ENCODE data around the gene MSMB.
A peak's percentile ranks its signal among the peaks of the same experiment; 100 is the strongest.

The MSMB gene

GRCh38 chr10:46016811-46017210, 29.3 kb downstream of the MSMB start:
- Histone ChIP-seq H3K27me3 (ENCODE audit: insufficient read depth, low read length) (no peaks in the 10 kb centered on the region), H2AFZ (ENCODE audit: insufficient read depth, low read length, poor library complexity) (no peak overlapping the region), H4K12ac (ENCODE audit: low read depth, low read length) (no peak overlapping the region), H3K79me2 (ENCODE audit: control insufficient read depth, insufficient read depth, low read length, poor library complexity) (peaks cover 7% of the 10 kb centered on the region), H3K4ac (ENCODE audit: low read depth, low read length) (no peak overlapping the region), H3K9ac (ENCODE audit: low read length) (no peak overlapping the region), H3K79me1 (ENCODE audit: low read length) (no peaks in the 10 kb centered on the region), H3K4me2 (ENCODE audit: low read length) (no peak overlapping the region), H3K36me3 (ENCODE audit: control insufficient read depth in 1 of 2, insufficient read depth in 2 of 2, low read length in 2 of 2) (peaks cover 15 to 26% of the 10 kb centered on the region in 2 experiments), H3K4me1 (ENCODE audit: control insufficient read depth in 1 of 2, insufficient read depth in 2 of 2, low read length in 2 of 2) (peaks cover 0 to 3% of the 10 kb centered on the region in 2 experiments), H2BK5ac (ENCODE audit: low read depth, low read length, poor library complexity) (no peak overlapping the region), H3K18ac (ENCODE audit: low read length) (no peak overlapping the region), H2BK120ac (ENCODE audit: insufficient read depth, low read length, poor library complexity) (no peak overlapping the region), H2BK12ac (ENCODE audit: low read length) (no peak overlapping the region), H2AK5ac (ENCODE audit: low read length) (no peak overlapping the region), H3K14ac (ENCODE audit: low read length) (no peak overlapping the region), H4K91ac (ENCODE audit: low read depth, low read length) (no peak overlapping the region), H3K4me3 (ENCODE audit: low read depth, low read length) (no peak overlapping the region), H4K8ac (ENCODE audit: low read depth, low read length) (no peak overlapping the region), H3K27ac (ENCODE audit: low read depth, low read length) (no peak overlapping the region), H3K9me3 (ENCODE audit: insufficient read depth, low read depth, low read length) (no peaks in the 10 kb centered on the region), H3K23ac (ENCODE audit: low read length) (no peak overlapping the region)
- no CpG with 5 or more reads among the region's 1 CpG for WGBS (ENCODE audit: extremely low coverage, insufficient coverage, insufficient read length)
- no peak for DNase-seq

GRCh38 chr10:46016190-46016589, 29.9 kb downstream of the MSMB start:
- H3K27ac ChIP-seq (ENCODE audit: low read depth, low read length), result no peak overlapping the region
- H2AFZ ChIP-seq (ENCODE audit: insufficient read depth, low read length, poor library complexity), result no peak overlapping the region
- no peak overlapping the region for H2BK12ac ChIP-seq (ENCODE audit: low read length)
- H3K4me3 ChIP-seq (ENCODE audit: low read depth, low read length), result no peak overlapping the region
- no peak overlapping the region for H3K4me2 ChIP-seq (ENCODE audit: low read length)
- no peak overlapping the region for H2AK5ac ChIP-seq (ENCODE audit: low read length)
- no peak overlapping the region for H2BK120ac ChIP-seq (ENCODE audit: insufficient read depth, low read length, poor library complexity)
- no CpG with 5 or more reads among the region's 5 CpGs for WGBS (ENCODE audit: extremely low coverage, insufficient coverage, insufficient read length)
- DNase-seq, result no peak
- no peak overlapping the region for H4K8ac ChIP-seq (ENCODE audit: low read depth, low read length)
- no peak overlapping the region for H3K4ac ChIP-seq (ENCODE audit: low read depth, low read length)
- no peak overlapping the region for H4K12ac ChIP-seq (ENCODE audit: low read depth, low read length)
- peaks cover 20 to 31% of the 10 kb centered on the region in 2 experiments for H3K36me3 ChIP-seq (ENCODE audit: control insufficient read depth in 1 of 2, insufficient read depth in 2 of 2, low read length in 2 of 2)
- H3K14ac ChIP-seq (ENCODE audit: low read length), result no peak overlapping the region
- H3K9me3 ChIP-seq (ENCODE audit: insufficient read depth, low read depth, low read length), result no peaks in the 10 kb centered on the region
- H3K79me1 ChIP-seq (ENCODE audit: low read length), result no peaks in the 10 kb centered on the region
- H3K4me1 ChIP-seq (ENCODE audit: control insufficient read depth in 1 of 2, insufficient read depth in 2 of 2, low read length in 2 of 2), result peaks cover 0 to 3% of the 10 kb centered on the region in 2 experiments
- H3K9ac ChIP-seq (ENCODE audit: low read length), result no peak overlapping the region
- H2BK5ac ChIP-seq (ENCODE audit: low read depth, low read length, poor library complexity), result no peak overlapping the region
- no peak overlapping the region for H3K18ac ChIP-seq (ENCODE audit: low read length)
- no peak overlapping the region for H3K23ac ChIP-seq (ENCODE audit: low read length)
- no peaks in the 10 kb centered on the region for H3K27me3 ChIP-seq (ENCODE audit: insufficient read depth, low read length)
- peaks cover 7% of the 10 kb centered on the region for H3K79me2 ChIP-seq (ENCODE audit: control insufficient read depth, insufficient read depth, low read length, poor library complexity)
- no peak overlapping the region for H4K91ac ChIP-seq (ENCODE audit: low read depth, low read length)

GRCh38 chr10:46014683-46015405, 31.2 kb downstream of the MSMB start:
- H2AFZ ChIP-seq (ENCODE audit: insufficient read depth, low read length, poor library complexity), result no peak overlapping the region
- H2BK5ac ChIP-seq (ENCODE audit: low read depth, low read length, poor library complexity), result peak overlapping the region; percentile 21
- H3K79me1 ChIP-seq (ENCODE audit: low read length), result no peaks in the 10 kb centered on the region
- H3K9ac ChIP-seq (ENCODE audit: low read length), result no peak overlapping the region
- no peak overlapping the region for H3K4me2 ChIP-seq (ENCODE audit: low read length)
- H4K12ac ChIP-seq (ENCODE audit: low read depth, low read length), result no peak overlapping the region
- H3K14ac ChIP-seq (ENCODE audit: low read length), result no peak overlapping the region
- H2AK5ac ChIP-seq (ENCODE audit: low read length), result no peak overlapping the region
- peaks cover 6% of the 10 kb centered on the region for H3K79me2 ChIP-seq (ENCODE audit: control insufficient read depth, insufficient read depth, low read length, poor library complexity)
- no peak overlapping the region for H2BK12ac ChIP-seq (ENCODE audit: low read length)
- H3K36me3 ChIP-seq (ENCODE audit: control insufficient read depth in 1 of 2, insufficient read depth in 2 of 2, low read length in 2 of 2), result peaks cover 27 to 42% of the 10 kb centered on the region in 2 experiments
- no peak overlapping the region for H3K18ac ChIP-seq (ENCODE audit: low read length)
- peaks cover 1% of the 10 kb centered on the region for H3K9me3 ChIP-seq (ENCODE audit: insufficient read depth, low read depth, low read length)
- H4K91ac ChIP-seq (ENCODE audit: low read depth, low read length), result no peak overlapping the region
- no peak overlapping the region for H2BK120ac ChIP-seq (ENCODE audit: insufficient read depth, low read length, poor library complexity)
- H3K4ac ChIP-seq (ENCODE audit: low read depth, low read length), result peak overlapping the region; percentile 27
- peak in 1 of 2 donors; percentile 35 for DNase-seq
- H3K4me1 ChIP-seq (ENCODE audit: control insufficient read depth in 1 of 2, insufficient read depth in 2 of 2, low read length in 2 of 2), result peaks cover 0 to 3% of the 10 kb centered on the region in 2 experiments
- H3K27ac ChIP-seq (ENCODE audit: low read depth, low read length), result no peak overlapping the region
- WGBS (ENCODE audit: extremely low coverage, insufficient coverage, insufficient read length), result no CpG with 5 or more reads among the region's 5 CpGs
- H3K27me3 ChIP-seq (ENCODE audit: insufficient read depth, low read length), result no peaks in the 10 kb centered on the region
- H3K23ac ChIP-seq (ENCODE audit: low read length), result no peak overlapping the region
- H3K4me3 ChIP-seq (ENCODE audit: low read depth, low read length), result no peak overlapping the region
- no peak overlapping the region for H4K8ac ChIP-seq (ENCODE audit: low read depth, low read length)

GRCh38 chr10:46014206-46014605, 31.9 kb downstream of the MSMB start:
- H3K14ac ChIP-seq (ENCODE audit: low read length), result no peak overlapping the region
- H3K9ac ChIP-seq (ENCODE audit: low read length), result no peak overlapping the region
- H2BK12ac ChIP-seq (ENCODE audit: low read length), result no peak overlapping the region
- no peak overlapping the region for H2BK5ac ChIP-seq (ENCODE audit: low read depth, low read length, poor library complexity)
- H4K91ac ChIP-seq (ENCODE audit: low read depth, low read length), result no peak overlapping the region
- H3K79me2 ChIP-seq (ENCODE audit: control insufficient read depth, insufficient read depth, low read length, poor library complexity), result peaks cover 4% of the 10 kb centered on the region
- DNase-seq, result no peak
- no peak overlapping the region for H3K4me2 ChIP-seq (ENCODE audit: low read length)
- H3K79me1 ChIP-seq (ENCODE audit: low read length), result no peaks in the 10 kb centered on the region
- H3K4me3 ChIP-seq (ENCODE audit: low read depth, low read length), result no peak overlapping the region
- no peak overlapping the region for H3K18ac ChIP-seq (ENCODE audit: low read length)
- no peak overlapping the region for H4K8ac ChIP-seq (ENCODE audit: low read depth, low read length)
- H3K4me1 ChIP-seq (ENCODE audit: control insufficient read depth in 1 of 2, insufficient read depth in 2 of 2, low read length in 2 of 2), result peaks cover 0 to 3% of the 10 kb centered on the region in 2 experiments
- H2AFZ ChIP-seq (ENCODE audit: insufficient read depth, low read length, poor library complexity), result no peak overlapping the region
- no CpG with 5 or more reads among the region's 5 CpGs for WGBS (ENCODE audit: extremely low coverage, insufficient coverage, insufficient read length)
- peaks cover 2% of the 10 kb centered on the region for H3K9me3 ChIP-seq (ENCODE audit: insufficient read depth, low read depth, low read length)
- no peaks in the 10 kb centered on the region for H3K27me3 ChIP-seq (ENCODE audit: insufficient read depth, low read length)
- H3K23ac ChIP-seq (ENCODE audit: low read length), result no peak overlapping the region
- H2AK5ac ChIP-seq (ENCODE audit: low read length), result no peak overlapping the region
- H2BK120ac ChIP-seq (ENCODE audit: insufficient read depth, low read length, poor library complexity), result no peak overlapping the region
- H3K27ac ChIP-seq (ENCODE audit: low read depth, low read length), result no peak overlapping the region
- H3K36me3 ChIP-seq (ENCODE audit: control insufficient read depth in 1 of 2, insufficient read depth in 2 of 2, low read length in 2 of 2), result peaks cover 29 to 46% of the 10 kb centered on the region in 2 experiments
- no peak overlapping the region for H3K4ac ChIP-seq (ENCODE audit: low read depth, low read length)
- H4K12ac ChIP-seq (ENCODE audit: low read depth, low read length), result no peak overlapping the region

Data from trophoblast cell (in vitro differentiated cells and primary cell).